C4-2B (cell line): ENCODE results near the gene GABRB1.

Experiments
- ZFX ChIP-seq: fragments of 450-650 bp; IDR thresholded peaks from 2 replicates; pipeline ENCODE4 v1.6.1; 2017
- TF ChIP-seq, protein P1 (sequence below): fragments of 450-650 bp; conservative IDR thresholded peaks from 2 replicates; pipeline ENCODE4 v1.5.1; 2017; ENCODE audit warnings: mild to moderate bottlenecking

- TF ChIP-seq, protein P1, sequence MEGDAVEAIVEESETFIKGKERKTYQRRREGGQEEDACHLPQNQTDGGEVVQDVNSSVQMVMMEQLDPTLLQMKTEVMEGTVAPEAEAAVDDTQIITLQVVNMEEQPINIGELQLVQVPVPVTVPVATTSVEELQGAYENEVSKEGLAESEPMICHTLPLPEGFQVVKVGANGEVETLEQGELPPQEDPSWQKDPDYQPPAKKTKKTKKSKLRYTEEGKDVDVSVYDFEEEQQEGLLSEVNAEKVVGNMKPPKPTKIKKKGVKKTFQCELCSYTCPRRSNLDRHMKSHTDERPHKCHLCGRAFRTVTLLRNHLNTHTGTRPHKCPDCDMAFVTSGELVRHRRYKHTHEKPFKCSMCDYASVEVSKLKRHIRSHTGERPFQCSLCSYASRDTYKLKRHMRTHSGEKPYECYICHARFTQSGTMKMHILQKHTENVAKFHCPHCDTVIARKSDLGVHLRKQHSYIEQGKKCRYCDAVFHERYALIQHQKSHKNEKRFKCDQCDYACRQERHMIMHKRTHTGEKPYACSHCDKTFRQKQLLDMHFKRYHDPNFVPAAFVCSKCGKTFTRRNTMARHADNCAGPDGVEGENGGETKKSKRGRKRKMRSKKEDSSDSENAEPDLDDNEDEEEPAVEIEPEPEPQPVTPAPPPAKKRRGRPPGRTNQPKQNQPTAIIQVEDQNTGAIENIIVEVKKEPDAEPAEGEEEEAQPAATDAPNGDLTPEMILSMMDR = no peak
- TF ChIP-seq ZFX = no peak
Observed at GRCh38 chr4:47050761-47051725, 19.7 kb downstream of the GABRB1 start.
